Measurements from ENCODE around the gene ZBTB20. TPM values are rescaled to one million over a fixed set of nuclear protein-coding genes. Genes with fewer than 3 reads are reported as not detected.

The ZBTB20 gene
- total RNA-seq, 1 donor from 2014 or later, result 27.5 TPM

DNA sequence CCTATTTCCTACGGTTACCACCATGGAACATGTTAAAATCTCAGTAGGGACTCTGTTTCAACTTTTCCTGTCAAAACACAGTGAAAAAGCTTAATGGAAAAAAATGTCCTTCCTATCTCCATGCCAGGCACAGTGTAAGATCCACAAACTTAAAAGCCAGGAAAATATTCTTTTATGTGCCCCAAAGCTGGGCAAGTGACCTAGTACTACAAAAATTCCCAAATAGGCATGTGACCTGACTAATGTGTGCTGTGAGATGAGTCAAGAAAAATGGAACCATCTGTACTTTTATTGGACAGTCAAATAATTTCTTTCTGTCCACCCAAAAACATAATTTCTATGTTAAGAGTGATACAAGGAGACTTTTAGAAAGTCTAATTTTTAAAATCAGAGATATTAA is 406.0 kb downstream of the ZBTB20 start:
- DNase-seq, result no peak
- Mint-ChIP-seq H3K27me3 (ENCODE audit: unreplicated experiment) (no peaks in the 10 kb centered on the region), H3K9me3 (ENCODE audit: unreplicated experiment) (no peaks in the 10 kb centered on the region), H3K27ac (ENCODE audit: unreplicated experiment) (no peak overlapping the region), H3K4me3 (ENCODE audit: unreplicated experiment) (no peak overlapping the region), H3K36me3 (ENCODE audit: unreplicated experiment) (no peaks in the 10 kb centered on the region), H3K4me1 (ENCODE audit: low read depth, unreplicated experiment) (peaks cover 5% of the 10 kb centered on the region)
- TF ChIP-seq, protein P1, sequence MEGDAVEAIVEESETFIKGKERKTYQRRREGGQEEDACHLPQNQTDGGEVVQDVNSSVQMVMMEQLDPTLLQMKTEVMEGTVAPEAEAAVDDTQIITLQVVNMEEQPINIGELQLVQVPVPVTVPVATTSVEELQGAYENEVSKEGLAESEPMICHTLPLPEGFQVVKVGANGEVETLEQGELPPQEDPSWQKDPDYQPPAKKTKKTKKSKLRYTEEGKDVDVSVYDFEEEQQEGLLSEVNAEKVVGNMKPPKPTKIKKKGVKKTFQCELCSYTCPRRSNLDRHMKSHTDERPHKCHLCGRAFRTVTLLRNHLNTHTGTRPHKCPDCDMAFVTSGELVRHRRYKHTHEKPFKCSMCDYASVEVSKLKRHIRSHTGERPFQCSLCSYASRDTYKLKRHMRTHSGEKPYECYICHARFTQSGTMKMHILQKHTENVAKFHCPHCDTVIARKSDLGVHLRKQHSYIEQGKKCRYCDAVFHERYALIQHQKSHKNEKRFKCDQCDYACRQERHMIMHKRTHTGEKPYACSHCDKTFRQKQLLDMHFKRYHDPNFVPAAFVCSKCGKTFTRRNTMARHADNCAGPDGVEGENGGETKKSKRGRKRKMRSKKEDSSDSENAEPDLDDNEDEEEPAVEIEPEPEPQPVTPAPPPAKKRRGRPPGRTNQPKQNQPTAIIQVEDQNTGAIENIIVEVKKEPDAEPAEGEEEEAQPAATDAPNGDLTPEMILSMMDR (IDR thresholded peaks at IDR 0.05; ENCODE audit: partially characterized antibody, unreplicated experiment), result no peak

DNA sequence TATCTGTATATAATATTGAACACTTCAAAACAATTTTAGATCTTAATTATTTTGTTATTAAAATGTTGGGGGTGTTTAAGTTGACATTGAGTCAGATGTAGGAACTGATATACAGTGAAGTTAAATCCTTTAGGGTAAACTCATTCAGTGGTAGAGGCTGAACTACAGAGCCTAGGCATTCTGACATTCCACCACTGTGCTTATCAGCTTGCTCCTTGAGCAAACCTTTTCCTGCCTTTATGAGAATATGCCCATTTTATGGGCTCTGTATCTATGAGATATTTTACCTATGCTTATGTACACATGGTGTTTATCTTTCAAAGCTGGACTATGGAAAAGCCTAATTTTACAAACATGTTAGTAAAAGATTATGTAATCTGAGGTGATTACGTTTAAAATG is 407.5 kb downstream of the ZBTB20 start:
- H3K27ac Mint-ChIP-seq (ENCODE audit: unreplicated experiment), result no peak overlapping the region
- TF ChIP-seq, protein P1 (IDR thresholded peaks at IDR 0.05; ENCODE audit: partially characterized antibody, unreplicated experiment), result no peak
- H3K9me3 Mint-ChIP-seq (ENCODE audit: unreplicated experiment), result no peaks in the 10 kb centered on the region
- DNase-seq, result no peak
- no peaks in the 10 kb centered on the region for H3K4me1 Mint-ChIP-seq (ENCODE audit: low read depth, unreplicated experiment)
- no peaks in the 10 kb centered on the region for H3K27me3 Mint-ChIP-seq (ENCODE audit: unreplicated experiment)
- no peaks in the 10 kb centered on the region for H3K36me3 Mint-ChIP-seq (ENCODE audit: unreplicated experiment)
- no peak overlapping the region for H3K4me3 Mint-ChIP-seq (ENCODE audit: unreplicated experiment)

DNA sequence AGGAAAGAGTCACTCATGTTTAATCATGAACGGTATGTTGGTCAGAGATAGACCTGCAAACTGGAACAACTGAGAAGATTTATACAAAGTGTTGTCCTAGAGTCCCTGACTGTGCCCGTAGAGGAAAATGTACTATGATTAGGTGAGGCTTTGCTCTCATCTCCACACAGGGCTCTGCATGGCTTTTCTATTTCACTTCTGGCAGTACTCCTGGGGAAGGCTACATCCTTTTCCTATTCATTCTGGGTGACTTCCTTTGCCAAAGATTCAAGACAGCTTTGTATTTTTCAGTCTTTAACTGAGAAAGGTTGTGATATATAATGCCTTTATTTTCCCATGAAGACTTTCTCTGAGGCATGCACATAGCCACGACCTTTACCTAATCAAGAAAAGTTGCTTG is 414.7 kb downstream of the ZBTB20 start:
- H3K36me3 Mint-ChIP-seq (ENCODE audit: unreplicated experiment), result no peaks in the 10 kb centered on the region
- TF ChIP-seq, protein P1 (IDR thresholded peaks at IDR 0.05; ENCODE audit: partially characterized antibody, unreplicated experiment), result no peak
- peaks cover 2% of the 10 kb centered on the region for H3K4me1 Mint-ChIP-seq (ENCODE audit: low read depth, unreplicated experiment)
- no peak for DNase-seq
- H3K9me3 Mint-ChIP-seq (ENCODE audit: unreplicated experiment), result no peaks in the 10 kb centered on the region
- no peak overlapping the region for H3K27ac Mint-ChIP-seq (ENCODE audit: unreplicated experiment)
- H3K27me3 Mint-ChIP-seq (ENCODE audit: unreplicated experiment), result no peaks in the 10 kb centered on the region
- no peak overlapping the region for H3K4me3 Mint-ChIP-seq (ENCODE audit: unreplicated experiment)

DNA sequence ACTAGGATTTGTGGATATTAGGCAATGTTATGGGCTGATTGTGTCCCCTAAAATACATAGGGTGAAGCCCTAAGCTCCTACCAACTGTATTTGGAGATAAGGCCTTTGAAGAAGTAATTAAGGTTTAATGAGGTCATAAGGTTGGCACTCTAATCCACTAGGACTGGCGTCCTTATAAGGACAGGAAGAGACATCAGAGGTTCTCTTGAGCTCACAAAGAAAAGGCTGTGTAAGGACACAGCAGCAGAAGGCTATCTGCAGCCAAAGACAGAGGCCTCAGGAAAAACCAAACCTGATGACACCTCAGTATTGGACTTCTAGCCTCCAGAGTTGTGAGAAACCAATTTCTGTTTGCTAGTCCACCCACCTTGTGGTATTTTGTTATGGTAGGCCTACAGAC is 416.7 kb downstream of the ZBTB20 start:
- no peak overlapping the region for H3K4me3 Mint-ChIP-seq (ENCODE audit: unreplicated experiment)
- TF ChIP-seq, protein P1 (IDR thresholded peaks at IDR 0.05; ENCODE audit: partially characterized antibody, unreplicated experiment), result no peak
- no peak for DNase-seq
- no peaks in the 10 kb centered on the region for H3K9me3 Mint-ChIP-seq (ENCODE audit: unreplicated experiment)
- no peaks in the 10 kb centered on the region for H3K36me3 Mint-ChIP-seq (ENCODE audit: unreplicated experiment)
- H3K27ac Mint-ChIP-seq (ENCODE audit: unreplicated experiment), result no peak overlapping the region
- H3K4me1 Mint-ChIP-seq (ENCODE audit: low read depth, unreplicated experiment), result peaks cover 2% of the 10 kb centered on the region
- H3K27me3 Mint-ChIP-seq (ENCODE audit: unreplicated experiment), result no peaks in the 10 kb centered on the region

DNA sequence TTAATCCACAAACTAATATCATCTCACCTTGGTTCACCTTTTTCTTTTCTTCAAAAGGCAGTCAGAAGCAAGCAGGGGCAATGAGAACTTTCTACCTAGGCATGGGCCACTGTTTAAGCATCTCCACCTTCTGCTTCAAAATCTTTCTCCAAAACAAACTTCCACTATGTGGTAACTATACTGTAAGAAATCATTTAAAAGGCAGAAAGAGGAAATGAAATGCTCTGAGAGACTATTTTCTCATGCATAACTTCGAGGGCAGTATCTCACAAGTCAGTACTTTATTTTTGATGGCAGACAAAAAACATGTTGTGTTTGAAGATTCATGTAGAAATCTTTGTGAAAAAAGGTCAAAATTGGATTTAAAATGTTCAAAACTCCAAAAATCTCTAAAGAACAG is 419.7 kb downstream of the ZBTB20 start:
- Mint-ChIP-seq H3K27ac (ENCODE audit: unreplicated experiment) (no peak overlapping the region), H3K27me3 (ENCODE audit: unreplicated experiment) (no peaks in the 10 kb centered on the region), H3K4me1 (ENCODE audit: low read depth, unreplicated experiment) (no peaks in the 10 kb centered on the region), H3K36me3 (ENCODE audit: unreplicated experiment) (no peaks in the 10 kb centered on the region), H3K9me3 (ENCODE audit: unreplicated experiment) (no peaks in the 10 kb centered on the region), H3K4me3 (ENCODE audit: unreplicated experiment) (no peak overlapping the region)
- DNase-seq, result no peak
- TF ChIP-seq, protein P1 (IDR thresholded peaks at IDR 0.05; ENCODE audit: partially characterized antibody, unreplicated experiment), result no peak
